H1 (cell line): Measurements from ENCODE around the gene SLAIN2. TPM values are rescaled to one million over a fixed set of nuclear protein-coding genes. Genes with fewer than 3 reads are reported as not detected.

Experiments
- CTCF ChIA-PET: fragments of 300-600 bp; sonication (Branson Sonifier 250); formaldehyde crosslinking; loops from one replicate; lab custom pipeline; 2021; ENCODE audit not compliant: partially characterized antibody; lab: Charles Lee
- POLR2A ChIA-PET: fragments of 300-600 bp; sonication (Branson Sonifier 250); formaldehyde crosslinking; loops from one replicate; lab custom pipeline; 2021; ENCODE audit warnings: inconsistent platforms; ENCODE audit not compliant: partially characterized antibody; lab: Charles Lee
- DNase-seq, 2 experiments: peaks; one replicate each; pipeline versions ENCODE4 v3.0.0 to v3.0.0-alpha.2; 2010 to 2022; ENCODE audit warnings: low spot score in 2 of 2, low read depth in 1 of 2, mixed read lengths in 1 of 2
- FAIRE-seq: peaks from 2 replicates; lab custom pipeline; 2011; peaks lifted over from hg19 to GRCh38; lab: Jason Lieb, UNC
- H2AFZ ChIP-seq: 2 replicates; pipeline ENCODE4 v1.8.1; 2012; ENCODE audit warnings: low read length, inconsistent platforms
- H2AK5ac ChIP-seq: 2 replicates; pipeline ENCODE4 v1.6.1; 2013; ENCODE audit warnings: low read depth, low read length
- H2BK120ac ChIP-seq: replicated peaks from 2 replicates; pipeline ENCODE3; 2013; ENCODE audit warnings: low read depth, low read length, inconsistent platforms
- H2BK12ac ChIP-seq: 2 replicates; pipeline ENCODE4 v1.6.1; 2013; ENCODE audit warnings: low read depth, low read length
- H2BK15ac ChIP-seq: 2 replicates; pipeline ENCODE4 v1.6.1; 2013; ENCODE audit warnings: low read length
- H2BK20ac ChIP-seq: 2 replicates; pipeline ENCODE4 v1.6.1; 2013; ENCODE audit warnings: low read length
- H2BK5ac ChIP-seq: 2 replicates; pipeline ENCODE4 v1.6.1; 2013; ENCODE audit warnings: low read depth, low read length
- H3K14ac ChIP-seq: 2 replicates; pipeline ENCODE4 v1.6.1; 2013; ENCODE audit warnings: inconsistent platforms; ENCODE audit not compliant: insufficient read length
- H3K18ac ChIP-seq: 2 replicates; pipeline ENCODE4 v1.6.1; 2013; ENCODE audit warnings: low read length; ENCODE audit errors: extremely low read depth
- H3K23ac ChIP-seq: 2 replicates; pipeline ENCODE4 v1.6.1; 2013; ENCODE audit warnings: inconsistent platforms; ENCODE audit not compliant: insufficient read length
- H3K23me2 ChIP-seq: 2 replicates; pipeline ENCODE4 v1.6.1; 2013; ENCODE audit warnings: low read depth, low read length
- H3K27ac ChIP-seq: 2 replicates; pipeline ENCODE4 v1.6.1; 2011; ENCODE audit warnings: low read depth, low read length, inconsistent platforms
- H3K27me3 ChIP-seq, 4 experiments: replicated peaks in 1 of 4; 1 replicate in 1 of 4; 2 replicates in 3 of 4; pipeline versions ENCODE4 v1.6.1 to v1.8.1; 2011 to 2013; ENCODE audit warnings: low read length in 3 of 4, mild to moderate bottlenecking in 3 of 4, inconsistent platforms in 2 of 4, mixed read lengths in 2 of 4, moderate library complexity in 1 of 4; ENCODE audit not compliant: control insufficient read depth in 3 of 4, insufficient read depth in 3 of 4; ENCODE audit errors: extremely low read depth in 1 of 4
- H3K36me3 ChIP-seq, 4 experiments: 2 replicates each; pipeline versions ENCODE4 v1.6.1 to v1.8.1; 2011 to 2013; ENCODE audit warnings: mild to moderate bottlenecking in 4 of 4, low read length in 3 of 4, moderate library complexity in 2 of 4, control low read depth in 1 of 4, inconsistent platforms in 1 of 4; ENCODE audit not compliant: insufficient read depth in 4 of 4, control insufficient read depth in 2 of 4
- H3K4ac ChIP-seq: replicated peaks from 2 replicates; pipeline ENCODE3; 2013; ENCODE audit warnings: low read length, low read depth, mixed read lengths, inconsistent platforms; ENCODE audit not compliant: insufficient read length
- H3K4me1 ChIP-seq, 4 experiments: replicated peaks in 1 of 4; 1 replicate in 1 of 4; 2 replicates in 3 of 4; pipeline versions ENCODE4 v1.6.1 to v1.8.1; 2011 to 2013; ENCODE audit warnings: low read length in 3 of 4, inconsistent platforms in 2 of 4, mixed read lengths in 1 of 4; ENCODE audit not compliant: insufficient read depth in 4 of 4, control insufficient read depth in 3 of 4
- H3K4me2 ChIP-seq, 2 experiments: 2 replicates each; pipeline versions ENCODE4 v1.6.1 to v1.8.1; 2011 to 2013; ENCODE audit warnings: low read depth in 2 of 2, low read length in 2 of 2, control low read depth in 1 of 2, inconsistent platforms in 1 of 2, mild to moderate bottlenecking in 1 of 2; ENCODE audit not compliant: insufficient read depth in 1 of 2
- H3K4me3 ChIP-seq, 4 experiments: fragments of 200-600, 300-600 bp in 1 of 4; sonication (generic), shearing (Covaris generic), sonication (Bioruptor Twin) in 1 of 4; 2 replicates each; pipeline versions ENCODE4 v1.5.1 to v1.8.1; 2011 to 2016; ENCODE audit warnings: low read length in 4 of 4, low read depth in 3 of 4, control low read depth in 2 of 4, inconsistent platforms in 2 of 4, mild to moderate bottlenecking in 2 of 4, mixed read lengths in 1 of 4, moderate library complexity in 1 of 4; ENCODE audit not compliant: insufficient read depth in 2 of 4; ENCODE audit errors: extremely low read depth in 1 of 4
- H3K56ac ChIP-seq: replicated peaks from 2 replicates; pipeline ENCODE3; 2013; ENCODE audit warnings: low read depth, mild to moderate bottlenecking, mixed read lengths, low read length, inconsistent platforms; ENCODE audit not compliant: insufficient read length
- H3K79me1 ChIP-seq: 2 replicates; pipeline ENCODE4 v1.6.1; 2013; ENCODE audit warnings: low read depth, low read length, control low read depth
- H3K79me2 ChIP-seq, 2 experiments: 2 replicates each; pipeline versions ENCODE4 v1.6.1 to v1.8.1; 2012 to 2013; ENCODE audit warnings: low read length in 2 of 2, mild to moderate bottlenecking in 2 of 2, inconsistent platforms in 1 of 2; ENCODE audit not compliant: insufficient read depth in 2 of 2, control insufficient read depth in 1 of 2
- H3K9ac ChIP-seq, 4 experiments: replicated peaks in 1 of 4; 1 replicate in 1 of 4; 2 replicates in 3 of 4; pipeline versions ENCODE4 v1.6.1 to v1.8.1; 2011 to 2013; ENCODE audit warnings: low read depth in 3 of 4, low read length in 3 of 4, control low read depth in 2 of 4, mild to moderate bottlenecking in 2 of 4, moderate library complexity in 2 of 4, inconsistent platforms in 1 of 4; ENCODE audit errors: extremely low read depth in 1 of 4
- H3K9me3 ChIP-seq, 2 experiments: 2 replicates each; pipeline versions ENCODE4 v1.6.1 to v1.8.1; 2012 to 2013; ENCODE audit warnings: mild to moderate bottlenecking in 2 of 2, moderate library complexity in 2 of 2, control low read depth in 1 of 2, inconsistent platforms in 1 of 2, low read depth in 1 of 2, low read length in 1 of 2, mixed read lengths in 1 of 2; ENCODE audit not compliant: insufficient read depth in 2 of 2
- H4K20me1 ChIP-seq, 2 experiments: replicated peaks in 1 of 2; 2 replicates each; pipeline versions ENCODE3 to v1.8.1; 2011 to 2013; ENCODE audit warnings: inconsistent platforms in 2 of 2, low read length in 2 of 2, mild to moderate bottlenecking in 1 of 2; ENCODE audit not compliant: insufficient read depth in 2 of 2, control insufficient read depth in 1 of 2
- H4K5ac ChIP-seq: 2 replicates; pipeline ENCODE4 v1.6.1; 2013; ENCODE audit warnings: low read length, low read depth, mixed read lengths, inconsistent platforms; ENCODE audit not compliant: insufficient read length
- H4K8ac ChIP-seq: 2 replicates; pipeline ENCODE4 v1.8.0; 2013; ENCODE audit warnings: mild to moderate bottlenecking, moderate library complexity, low read length, inconsistent platforms; ENCODE audit not compliant: insufficient read depth; ENCODE audit errors: extremely low read depth
- H4K91ac ChIP-seq: replicated peaks from 2 replicates; pipeline ENCODE3; 2013; ENCODE audit warnings: low read length, mixed read lengths, inconsistent platforms; ENCODE audit not compliant: insufficient read length
- BRCA1 ChIP-seq: IDR thresholded peaks from 2 replicates; pipeline ENCODE4 v1.6.1; 2012; ENCODE audit warnings: low read depth, low read length, improper control_type of control experiment
- SP4 ChIP-seq: IDR thresholded peaks from 2 replicates; pipeline ENCODE4 v1.6.1; 2012; ENCODE audit warnings: low read length, inconsistent platforms
- polyA plus RNA-seq, 7 experiments: library from polyadenylated mRNA; depleted of rRNA in 3 of 7; stranded (reverse) in 5 of 7; unstranded in 2 of 7; fragments of >200 nt in 5 of 7; fragments of 200-250 nt in 2 of 7; gene quantifications; 1 replicate in 5 of 7; 2 replicates in 1 of 7; 4 replicates in 1 of 7; pipeline versions ENCODE4 v1.2.1 to v1.2.3, GENCODE V29; 2011 to 2013; ENCODE audit warnings: missing spikeins in 2 of 7, mixed read lengths in 2 of 7
- total RNA-seq: library from RNA; stranded (reverse); fragmentation: NEBNext Ultra II Directional; extraction: Animal tissue kit (Norgen Biotek cat#: 25700); gene quantifications from 2 replicates; pipeline ENCODE4 v1.2.1, GENCODE V29; 2021

SLAIN2 gene
- total and polyA plus RNA-seq, 2 of the 8 experiments (the other 6 are each of a cell fraction or from before 2014, with no cell fraction given), result 8.2 to 40.0 TPM

- Histone ChIP-seq H3K36me3 (no peaks in the 10 kb centered on the region), H2BK120ac (no peak overlapping the region), H4K20me1 (no peaks in the 10 kb centered on the region), H2BK15ac (no peak overlapping the region), H2BK5ac (no peak overlapping the region), H2AK5ac (no peak overlapping the region), H2BK20ac (no peak overlapping the region), H2BK12ac (no peak overlapping the region), H3K27ac (no peak overlapping the region), H3K27me3 (no peaks in the 10 kb centered on the region), H3K23ac (no peak overlapping the region), H3K79me2 (no peaks in the 10 kb centered on the region), H4K8ac (no peak overlapping the region), H3K18ac (no peak overlapping the region), H3K14ac (no peak overlapping the region)
- CTCF ChIA-PET, result no interaction called here
- no peak for FAIRE-seq
- DNase-seq, result no peak
- TF ChIP-seq SP4 (no peak), BRCA1 (no peak)
- TF ChIP-seq, all 59 proteins: peak for 0
- Histone ChIP-seq H3K23me2 (no peaks in the 10 kb centered on the region), H4K91ac (no peak overlapping the region), H3K9me3 (no peaks in the 10 kb centered on the region), H3K9ac (no peak overlapping the region), H2AFZ (no peak overlapping the region), H3K4me3 (no peak overlapping the region), H3K56ac (no peak overlapping the region), H3K4me2 (no peak overlapping the region), H4K5ac (no peak overlapping the region), H3K4ac (no peak overlapping the region), H3K79me1 (no peaks in the 10 kb centered on the region), H3K4me1 (no peaks in the 10 kb centered on the region)
- POLR2A ChIA-PET, result no interaction called here
Observed at GRCh38 chr4:48461000-48461399, 119.7 kb downstream of the SLAIN2 start.
